Endothelial cell of umbilical vein (primary cell): ENCODE data around the gene CHMP4A. TPM values are rescaled to one million over a fixed set of nuclear protein-coding genes. Genes with fewer than 3 reads are reported as not detected.

ENCODE experiments used
- BruUV-seq: library from RNA; stranded (reverse); fragments of 400-500 nt; replicated peaks from 2 replicates; lab custom pipeline; 2021; lab: Mats Ljungman, UMichigan
- CTCF ChIA-PET: fragments of 300-600, 350-600 bp; sonication (Branson Sonifier 250); formaldehyde crosslinking; loops from one replicate; lab custom pipeline; 2021; ENCODE audit warnings: antibody characterized with exemption, inconsistent platforms; lab: Charles Lee
- POLR2A ChIA-PET: fragments of 300-600, 350-600 bp; sonication (Branson Sonifier 250); formaldehyde crosslinking; loops from one replicate; lab custom pipeline; 2021; ENCODE audit warnings: antibody characterized with exemption, inconsistent platforms; lab: Charles Lee
- DNase-seq: peaks from one replicate; pipeline ENCODE4 v3.0.0-alpha.2; 2011; ENCODE audit warnings: low read depth, low spot score
- FAIRE-seq: peaks from 2 replicates; lab custom pipeline; 2011; peaks lifted over from hg19 to GRCh38; lab: Jason Lieb, UNC
- H2AFZ ChIP-seq: 2 replicates; pipeline ENCODE4 v1.6.0; 2012; ENCODE audit warnings: low read depth, low read length, control low read depth, inconsistent platforms
- H3K27ac ChIP-seq: 2 replicates; pipeline ENCODE4 v1.5.1; 2011; ENCODE audit warnings: low read depth, mild to moderate bottlenecking, control low read depth, low read length, moderate library complexity; ENCODE audit not compliant: insufficient read depth
- H3K27me3 ChIP-seq, 2 experiments: 2 replicates each; pipeline versions ENCODE4 v1.6.0 to v1.6.1; 2011; ENCODE audit warnings: low read length in 2 of 2, mixed read lengths in 1 of 2; ENCODE audit not compliant: control insufficient read depth in 2 of 2, insufficient read depth in 2 of 2
- H3K36me3 ChIP-seq, 2 experiments: 2 replicates in 1 of 2; 3 replicates in 1 of 2; pipeline ENCODE4 v1.5.1; 2011; ENCODE audit warnings: low read length in 2 of 2, mild to moderate bottlenecking in 1 of 2, moderate library complexity in 1 of 2; ENCODE audit not compliant: control insufficient read depth in 2 of 2, insufficient read depth in 2 of 2; ENCODE audit errors: extremely low read depth in 1 of 2
- H3K4me1 ChIP-seq: 3 replicates; pipeline ENCODE4 v1.5.1; 2011; ENCODE audit warnings: mild to moderate bottlenecking, low read length; ENCODE audit not compliant: control insufficient read depth, insufficient read depth; ENCODE audit errors: extremely low read depth
- H3K4me2 ChIP-seq: 2 replicates; pipeline ENCODE4 v1.6.1; 2011; ENCODE audit warnings: low read length, control low read depth, mixed read lengths; ENCODE audit not compliant: insufficient read depth
- H3K4me3 ChIP-seq, 3 experiments: fragments of 200-600 bp in 1 of 3; sonication (generic), shearing (Covaris generic) in 1 of 3; replicated peaks in 1 of 3; 2 replicates each; pipeline ENCODE4 v1.5.1; 2011 to 2016; ENCODE audit warnings: control low read depth in 3 of 3, low read length in 3 of 3, mild to moderate bottlenecking in 2 of 3, inconsistent platforms in 1 of 3, low read depth in 1 of 3, moderate library complexity in 1 of 3; ENCODE audit not compliant: insufficient read depth in 1 of 3
- H3K79me2 ChIP-seq: 2 replicates; pipeline ENCODE4 v1.6.0; 2012; ENCODE audit warnings: low read length, inconsistent platforms; ENCODE audit not compliant: control insufficient read depth, insufficient read depth
- H3K9ac ChIP-seq: replicated peaks from 2 replicates; pipeline ENCODE3; 2011; ENCODE audit warnings: low read length, control low read depth; ENCODE audit not compliant: insufficient read depth; ENCODE audit errors: extremely low read depth
- H3K9me1 ChIP-seq: replicated peaks from 3 replicates; pipeline ENCODE4 v1.6.0; 2011; ENCODE audit warnings: mild to moderate bottlenecking, low read length; ENCODE audit not compliant: control insufficient read depth, insufficient read depth; ENCODE audit errors: extremely low read depth
- H3K9me3 ChIP-seq: replicated peaks from 2 replicates; pipeline ENCODE4 v1.5.1; 2012; ENCODE audit warnings: low read length, inconsistent platforms; ENCODE audit not compliant: control insufficient read depth, insufficient read depth
- H4K20me1 ChIP-seq: replicated peaks from 2 replicates; pipeline ENCODE3; 2011; ENCODE audit warnings: mild to moderate bottlenecking, low read length; ENCODE audit not compliant: control insufficient read depth, insufficient read depth; ENCODE audit errors: extremely low read depth
- CTCF ChIP-seq, 2 donors: IDR thresholded peaks; 1 replicate in 1 of 2; 2 replicates in 1 of 2; pipeline ENCODE4 v1.5.1; 2011; ENCODE audit warnings: low read length in 2 of 2, mild to moderate bottlenecking in 2 of 2, moderate library complexity in 2 of 2, control low read depth in 1 of 2, inconsistent platforms in 1 of 2, low read depth in 1 of 2; ENCODE audit not compliant: insufficient read depth in 1 of 2; ENCODE audit errors: extremely low read depth in 1 of 2
- EZH2 ChIP-seq: IDR thresholded peaks from 2 replicates; pipeline ENCODE4 v1.6.1; 2012; ENCODE audit warnings: borderline replicate concordance, low read depth, mild to moderate bottlenecking, moderate library complexity, low read length, inconsistent platforms; ENCODE audit not compliant: severe bottlenecking
- FOS ChIP-seq: IDR thresholded peaks from 2 replicates; pipeline ENCODE4 v1.6.1; 2011; ENCODE audit warnings: mild to moderate bottlenecking, low read length, moderate library complexity, borderline replicate concordance; ENCODE audit not compliant: insufficient read depth
- GATA2 ChIP-seq: IDR thresholded peaks from 2 replicates; pipeline ENCODE4 v1.7.0; 2011; ENCODE audit warnings: low read depth, mild to moderate bottlenecking, moderate library complexity, mixed read lengths, low read length; ENCODE audit not compliant: insufficient read length, insufficient read depth
- JUN ChIP-seq: IDR thresholded peaks from 2 replicates; pipeline ENCODE4 v1.6.1; 2011; ENCODE audit warnings: borderline replicate concordance, low read depth; ENCODE audit not compliant: insufficient read length, insufficient read depth
- MAX ChIP-seq: IDR thresholded peaks from 2 replicates; pipeline ENCODE4 v1.6.1; 2011; ENCODE audit not compliant: insufficient read depth, insufficient read length
- MYC ChIP-seq: IDR thresholded peaks from one replicate; pipeline ENCODE4 v1.6.1; 2011; ENCODE audit warnings: mild to moderate bottlenecking, low read depth, low read length
- POLR2A ChIP-seq: IDR thresholded peaks from 2 replicates; pipeline ENCODE4 v1.6.1; 2012; ENCODE audit warnings: low read depth, mild to moderate bottlenecking, control low read depth, low read length
- POLR2AphosphoS5 ChIP-seq: IDR thresholded peaks from 2 replicates; pipeline ENCODE4 v1.6.1; 2012; ENCODE audit warnings: low read depth, mild to moderate bottlenecking, control low read depth, low read length, moderate library complexity; ENCODE audit not compliant: insufficient read depth
- dilution Hi-C: fragments of 300-500 bp; cut with MboI; formaldehyde crosslinking; loops from one replicate; pipeline ENCODE4 v1.15.0; 2019; ENCODE audit warnings: low sequenced_read_pairs; ENCODE audit not compliant: extremely low pct_ligation_motif_present
- intact Hi-C: fragments of 100-400 bp; cut with micrococcal nuclease; formaldehyde crosslinking; loops from one replicate; pipeline ENCODE4 v1.10.0; 2022
- polyA plus RNA-seq, 4 experiments: library from polyadenylated mRNA; depleted of rRNA in 3 of 4; stranded (reverse) in 3 of 4; unstranded in 1 of 4; fragments of >200 nt; gene quantifications; 2 replicates each; pipeline versions ENCODE4 v1.2.1 to v1.2.3, GENCODE V29; 2011 to 2012; ENCODE audit warnings: missing spikeins in 1 of 4
- total RNA-seq: library from RNA; stranded (reverse); gene quantifications from 2 replicates; pipeline ENCODE4 v1.2.3, GENCODE V29; 2021

Gene CHMP4A
- total and polyA plus RNA-seq, 2 donors (not counting 3 experiments of a cell fraction or from before 2014, with no cell fraction given), result 40.9 to 46.4 TPM

- Histone ChIP-seq H2AFZ (no peak overlapping the region), H3K27ac (no peak overlapping the region), H3K9me1 (no peaks in the 10 kb centered on the region), H3K4me1 (no peaks in the 10 kb centered on the region), H3K4me2 (no peak overlapping the region), H4K20me1 (no peaks in the 10 kb centered on the region), H3K4me3 (no peak overlapping the region), H3K27me3 (no peaks in the 10 kb centered on the region), H3K36me3 (peaks cover 0 to 3% of the 10 kb centered on the region in 2 experiments), H3K79me2 (no peaks in the 10 kb centered on the region), H3K9ac (no peak overlapping the region), H3K9me3 (no peaks in the 10 kb centered on the region)
- DNase-seq, result no peak
- intact Hi-C loops (no loop called here), dilution Hi-C loops (no loop called here)
- TF ChIP-seq POLR2A, result no peak
- no peak for TF ChIP-seq POLR2AphosphoS5
- TF ChIP-seq JUN, result no peak
- no peak for TF ChIP-seq GATA2
- no peak for TF ChIP-seq MYC
- no peak for TF ChIP-seq CTCF (IDR thresholded peaks at IDR 0.05; ENCODE audit: extremely low read depth in 1 of 2, insufficient read depth in 1 of 2, low read depth in 1 of 2, low read length in 2 of 2)
- TF ChIP-seq MAX, result no peak
- no peak for TF ChIP-seq FOS
- no peak for TF ChIP-seq EZH2
- CTCF ChIA-PET, result no interaction called here
- FAIRE-seq, result no peak
- no TSS peak for BruUV-seq
- POLR2A ChIA-PET, result interaction anchor here (1.0 kb wide), 1 partner anchor 13 kb away, joined by 3 read pairs; no protein-coding TSS in a partner anchor
These were observed 40.6 kb upstream of the CHMP4A start for GRCh38 chr14:24253936-24254335.
